ENCODE results near the gene MEIOSIN. TPM values are rescaled to one million over a fixed set of nuclear protein-coding genes. Genes with fewer than 3 reads are reported as not detected.
"Not testable (repeated sequence)": the region's sequence is repeated elsewhere in the genome, so short reads cannot be mapped to it uniquely, and the experiment has no call there.

MEIOSIN gene
- total RNA-seq, 1 experiment from 2014 or later: not detected

DNA sequence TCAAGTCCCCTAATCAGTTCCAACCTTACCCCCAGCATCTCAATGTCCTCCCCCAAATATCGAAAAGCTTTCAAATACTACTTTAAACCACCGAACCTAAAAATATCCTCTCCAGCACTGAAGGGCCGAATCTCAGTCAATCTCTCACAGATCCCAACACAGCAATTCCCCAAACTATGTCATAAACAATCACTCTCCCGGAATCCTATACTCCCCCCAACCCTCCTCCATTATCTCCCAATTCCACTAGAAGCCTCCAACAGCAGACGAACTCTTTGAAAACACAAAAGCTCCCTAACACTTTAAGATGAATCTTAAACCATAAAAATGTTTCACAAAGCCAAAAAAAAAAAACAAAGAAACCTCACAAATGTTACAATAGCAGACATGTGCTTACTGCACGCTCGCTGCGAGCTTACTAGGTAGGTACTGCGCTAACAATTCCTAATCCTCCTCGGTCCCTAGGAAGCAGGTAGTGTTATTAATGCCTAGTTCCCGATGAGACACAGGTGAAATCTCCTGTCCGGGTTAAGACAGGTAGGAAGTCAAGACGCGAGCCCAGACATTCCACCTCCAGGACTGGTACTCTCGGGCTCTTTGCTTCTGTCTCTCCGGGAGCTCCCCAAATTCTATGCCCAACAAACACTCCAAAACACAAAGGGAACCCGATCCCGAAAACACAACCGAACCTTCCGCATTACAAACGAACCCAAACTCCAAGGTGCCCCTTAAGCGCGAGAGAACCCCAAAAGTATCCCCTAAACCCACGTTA, 16.7 kb upstream of the MEIOSIN start:
- POLR2A ChIA-PET: interaction anchor here (0.5 to 6.7 kb wide), 31 partner anchors 8 to 757 kb away, joined by 3 to 152 read pairs (median 5); partner anchors contain the start of genes DMPK, DMWD, FBXO46 and MEIOSIN
- peak; percentile 57 for DNase-seq (ENCODE audit: unreplicated experiment)
- peaks cover 26% of the 10 kb centered on the region for H3K36me3 Mint-ChIP-seq (ENCODE audit: insufficient read depth, unreplicated experiment)

DNA sequence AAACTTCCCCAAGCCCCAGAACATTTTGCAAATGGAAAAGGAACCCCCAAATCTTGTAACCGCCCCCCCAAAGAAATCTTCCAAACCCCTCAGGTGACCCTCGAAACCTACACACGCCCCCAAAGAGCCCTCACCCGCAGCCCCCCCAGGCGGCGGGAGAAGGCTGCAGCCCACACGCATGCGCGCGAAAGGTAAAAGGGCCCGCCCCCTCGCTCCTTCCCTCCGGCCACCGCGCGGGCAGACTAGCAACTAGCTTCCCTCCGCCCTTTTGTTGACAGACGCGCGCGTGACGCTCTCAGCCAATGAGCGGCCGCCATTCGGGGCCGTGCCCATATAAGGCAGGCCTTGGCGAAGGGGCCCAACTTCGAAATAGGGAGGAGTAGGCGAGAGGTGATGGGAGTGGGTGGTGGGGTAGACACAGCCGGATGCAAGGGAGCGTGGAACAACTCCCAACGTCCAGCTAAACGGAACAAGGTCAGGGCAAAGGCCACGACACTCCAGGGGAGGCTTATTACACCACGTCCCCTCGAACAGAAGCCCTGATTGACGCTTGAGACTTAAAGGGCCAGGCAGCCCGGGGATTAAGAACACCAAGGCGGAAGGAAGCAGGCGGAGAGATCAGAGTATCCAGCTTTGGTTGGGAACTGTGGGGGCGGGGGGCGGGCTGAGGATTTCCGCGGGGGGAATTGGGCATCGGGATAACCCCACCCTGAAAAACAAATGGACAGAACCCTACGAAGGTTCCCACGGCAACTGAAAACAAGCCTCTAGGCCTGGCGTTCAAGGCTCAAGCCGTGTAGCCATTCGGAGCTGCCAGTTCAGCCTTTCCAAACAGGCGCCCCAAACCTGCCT, 15.9 kb upstream of the MEIOSIN start:
- Mint-ChIP-seq H3K36me3 (ENCODE audit: insufficient read depth, unreplicated experiment) (peaks cover 25% of the 10 kb centered on the region), H3K27me3 (ENCODE audit: insufficient read depth, unreplicated experiment) (no peaks in the 10 kb centered on the region), H3K4me3 (ENCODE audit: unreplicated experiment) (peak overlapping the region; percentile 98), H3K4me1 (ENCODE audit: insufficient read depth, unreplicated experiment) (peaks cover 18% of the 10 kb centered on the region), H3K9me3 (ENCODE audit: unreplicated experiment) (no peaks in the 10 kb centered on the region), H3K27ac (ENCODE audit: low read depth, unreplicated experiment) (peak overlapping the region; percentile 97)
- ChIA-PET POLR2A (interaction anchor here (0.5 to 6.7 kb wide), 36 partner anchors 9 to 1052 kb away, joined by 3 to 152 read pairs (median 4); partner anchors contain the start of genes DMPK, DMWD, FBXO46 and IRF2BP1), CTCF (interaction anchor here (0.6 to 3.6 kb wide), 12 partner anchors 10 to 316 kb away, joined by 3 to 19 read pairs (median 4); partner anchors contain the start of genes FBXO46, QPCTL, SIX5 and SNRPD2)
- TF ChIP-seq, protein P1, sequence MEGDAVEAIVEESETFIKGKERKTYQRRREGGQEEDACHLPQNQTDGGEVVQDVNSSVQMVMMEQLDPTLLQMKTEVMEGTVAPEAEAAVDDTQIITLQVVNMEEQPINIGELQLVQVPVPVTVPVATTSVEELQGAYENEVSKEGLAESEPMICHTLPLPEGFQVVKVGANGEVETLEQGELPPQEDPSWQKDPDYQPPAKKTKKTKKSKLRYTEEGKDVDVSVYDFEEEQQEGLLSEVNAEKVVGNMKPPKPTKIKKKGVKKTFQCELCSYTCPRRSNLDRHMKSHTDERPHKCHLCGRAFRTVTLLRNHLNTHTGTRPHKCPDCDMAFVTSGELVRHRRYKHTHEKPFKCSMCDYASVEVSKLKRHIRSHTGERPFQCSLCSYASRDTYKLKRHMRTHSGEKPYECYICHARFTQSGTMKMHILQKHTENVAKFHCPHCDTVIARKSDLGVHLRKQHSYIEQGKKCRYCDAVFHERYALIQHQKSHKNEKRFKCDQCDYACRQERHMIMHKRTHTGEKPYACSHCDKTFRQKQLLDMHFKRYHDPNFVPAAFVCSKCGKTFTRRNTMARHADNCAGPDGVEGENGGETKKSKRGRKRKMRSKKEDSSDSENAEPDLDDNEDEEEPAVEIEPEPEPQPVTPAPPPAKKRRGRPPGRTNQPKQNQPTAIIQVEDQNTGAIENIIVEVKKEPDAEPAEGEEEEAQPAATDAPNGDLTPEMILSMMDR (IDR thresholded peaks at IDR 0.05; ENCODE audit: unreplicated experiment): no peak
- BruUV-seq (replicated peaks): no TSS peak
- peak; percentile 100 for DNase-seq (ENCODE audit: unreplicated experiment)
- intact Hi-C loops (cut with micrococcal nuclease): loop anchor here (1.0 kb wide), 2 partner anchors 32 to 50 kb away; no protein-coding TSS in a partner anchor

More for the DNA sequence above, 16.7 kb upstream of the MEIOSIN start:
- H3K4me1 Mint-ChIP-seq (ENCODE audit: insufficient read depth, unreplicated experiment): peaks cover 18% of the 10 kb centered on the region
- intact Hi-C loops (cut with micrococcal nuclease): loop anchor here (1.0 kb wide), 2 partner anchors 33 to 51 kb away; no protein-coding TSS in a partner anchor
- peak overlapping the region; percentile 97 for H3K27ac Mint-ChIP-seq (ENCODE audit: low read depth, unreplicated experiment)
- peak overlapping the region; percentile 98 for H3K4me3 Mint-ChIP-seq (ENCODE audit: unreplicated experiment)
- H3K9me3 Mint-ChIP-seq (ENCODE audit: unreplicated experiment): no peaks in the 10 kb centered on the region
- BruUV-seq (replicated peaks): TSS peak; percentile 46
- CTCF ChIA-PET: interaction anchor here (0.6 to 3.6 kb wide), 8 partner anchors 14 to 315 kb away, joined by 3 to 19 read pairs (median 5); partner anchors contain the start of genes FBXO46, QPCTL, SIX5 and SNRPD2
- TF ChIP-seq, protein P1 (IDR thresholded peaks at IDR 0.05; ENCODE audit: unreplicated experiment): no peak
- H3K27me3 Mint-ChIP-seq (ENCODE audit: insufficient read depth, unreplicated experiment): no peaks in the 10 kb centered on the region

GRCh38 chr19:45717983-45718650, 15.1 kb upstream of the MEIOSIN start:
- intact Hi-C loops (cut with micrococcal nuclease): loop anchor here (1.0 kb wide), 2 partner anchors 31 to 49 kb away; no protein-coding TSS in a partner anchor
- H3K9me3 Mint-ChIP-seq (ENCODE audit: unreplicated experiment): no peaks in the 10 kb centered on the region
- H3K4me3 Mint-ChIP-seq (ENCODE audit: unreplicated experiment): peak overlapping the region; percentile 98
- no peaks in the 10 kb centered on the region for H3K27me3 Mint-ChIP-seq (ENCODE audit: insufficient read depth, unreplicated experiment)
- no peak for DNase-seq (ENCODE audit: unreplicated experiment)
- peaks cover 25% of the 10 kb centered on the region for H3K36me3 Mint-ChIP-seq (ENCODE audit: insufficient read depth, unreplicated experiment)
- POLR2A ChIA-PET: interaction anchor here (0.6 to 6.7 kb wide), 19 partner anchors 9 to 1087 kb away, joined by 3 to 152 read pairs (median 6); partner anchors contain the start of genes DMPK, DMWD, FBXO46 and IRF2BP1
- H3K4me1 Mint-ChIP-seq (ENCODE audit: insufficient read depth, unreplicated experiment): peaks cover 18% of the 10 kb centered on the region
- BruUV-seq (replicated peaks): TSS peak; percentile 89
- H3K27ac Mint-ChIP-seq (ENCODE audit: low read depth, unreplicated experiment): peak overlapping the region; percentile 97
- TF ChIP-seq, protein P1 (IDR thresholded peaks at IDR 0.05; ENCODE audit: unreplicated experiment): no peak
- CTCF ChIA-PET: interaction anchor here (0.6 to 3.6 kb wide), 7 partner anchors 9 to 81 kb away, joined by 3 to 19 read pairs (median 4); partner anchors contain the start of genes FBXO46, QPCTL and SNRPD2

DNA sequence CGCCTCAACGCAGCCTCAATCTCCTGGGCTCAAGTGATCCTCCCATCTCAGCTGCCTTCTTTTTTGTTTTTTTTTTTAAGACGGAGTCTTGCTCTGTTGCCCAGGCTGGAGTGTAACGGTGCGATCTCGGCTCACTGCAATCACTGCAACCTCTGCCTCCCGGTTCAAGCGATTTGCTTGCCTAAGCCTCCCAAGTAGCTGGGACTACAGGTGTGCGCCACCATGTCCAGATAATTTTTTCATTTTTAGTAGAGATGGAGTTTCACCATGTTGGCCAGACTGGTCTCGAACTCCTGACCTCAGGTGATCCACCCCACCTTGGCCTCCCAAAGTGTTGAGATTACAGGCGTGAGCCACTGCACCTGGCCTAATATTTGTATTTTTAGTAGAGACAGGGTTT, 13.2 kb upstream of the MEIOSIN start:
- DNase-seq (ENCODE audit: unreplicated experiment); H3K9me3 Mint-ChIP-seq (ENCODE audit: unreplicated experiment); H3K4me3 Mint-ChIP-seq (ENCODE audit: unreplicated experiment); intact Hi-C loops (cut with micrococcal nuclease); H3K27ac Mint-ChIP-seq (ENCODE audit: low read depth, unreplicated experiment); H3K27me3 Mint-ChIP-seq (ENCODE audit: insufficient read depth, unreplicated experiment); BruUV-seq (replicated peaks): not testable (repeated sequence)
- Mint-ChIP-seq H3K36me3 (ENCODE audit: insufficient read depth, unreplicated experiment) (peaks cover 37% of the 10 kb centered on the region), H3K4me1 (ENCODE audit: insufficient read depth, unreplicated experiment) (peaks cover 23% of the 10 kb centered on the region)
- CTCF ChIA-PET: interaction anchor here (1.0 kb wide), 1 partner anchor 21 kb away, joined by 4 read pairs; no protein-coding TSS in a partner anchor
- POLR2A ChIA-PET: interaction anchor here (1.0 to 2.2 kb wide), 4 partner anchors 10 to 52 kb away, joined by 3 to 8 read pairs (median 4); partner anchors contain the start of genes FBXO46, SIX5 and SNRPD2

DNA sequence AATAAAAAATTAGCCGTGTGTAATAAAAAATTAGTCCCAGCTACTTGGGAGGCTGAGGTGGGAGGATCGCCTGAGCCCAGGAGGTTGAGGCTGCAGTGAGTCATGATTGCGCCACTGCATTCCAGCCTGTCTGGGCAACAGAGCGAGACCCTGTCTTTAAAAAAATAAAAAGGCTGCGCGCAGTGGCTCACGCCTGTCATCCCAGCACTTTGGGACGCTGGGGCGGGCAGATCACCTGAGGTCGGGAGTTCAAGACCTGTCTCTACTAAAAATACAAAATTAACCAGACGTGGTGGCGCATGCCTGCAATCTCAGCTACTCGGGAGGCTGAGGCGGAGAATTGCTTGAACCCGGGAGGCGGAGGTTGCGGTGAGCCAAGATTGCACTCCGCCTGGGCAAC, 4.6 kb upstream of the MEIOSIN start:
- DNase-seq (ENCODE audit: unreplicated experiment); H3K4me3 Mint-ChIP-seq (ENCODE audit: unreplicated experiment); H3K27me3 Mint-ChIP-seq (ENCODE audit: insufficient read depth, unreplicated experiment); H3K27ac Mint-ChIP-seq (ENCODE audit: low read depth, unreplicated experiment); intact Hi-C loops (cut with micrococcal nuclease); H3K9me3 Mint-ChIP-seq (ENCODE audit: unreplicated experiment); BruUV-seq (replicated peaks): not testable (repeated sequence)
- Mint-ChIP-seq H3K36me3 (ENCODE audit: insufficient read depth, unreplicated experiment) (peaks cover 25% of the 10 kb centered on the region), H3K4me1 (ENCODE audit: insufficient read depth, unreplicated experiment) (peaks cover 18% of the 10 kb centered on the region)
- CTCF ChIA-PET: interaction anchor here (2.3 kb wide), 1 partner anchor 41 kb away, joined by 12 read pairs; the partner anchor contains the start of gene SIX5
- POLR2A ChIA-PET: interaction anchor here (0.6 to 3.6 kb wide), 3 partner anchors 11 to 143 kb away, joined by 3 to 89 read pairs (median 11); partner anchors contain the start of gene SIX5
